ENCODE measurements around the gene TLR5.

Gene TLR5

GRCh38 chr1:223068900-223069665, 74.0 kb downstream of the TLR5 start:
- DNase-seq (ENCODE audit: low spot score), result no peak

- no peak for DNase-seq (ENCODE audit: low spot score)
Observed at GRCh38 chr1:223067914-223068313, 75.1 kb downstream of the TLR5 start.

GRCh38 chr1:223066415-223066814, 76.6 kb downstream of the TLR5 start:
- DNase-seq (ENCODE audit: low spot score), result no peak

- no peak for DNase-seq (ENCODE audit: low spot score)
Observed at GRCh38 chr1:223062177-223062576, 80.9 kb downstream of the TLR5 start.

GRCh38 chr1:223059526-223059925, 83.5 kb downstream of the TLR5 start:
- DNase-seq (ENCODE audit: low spot score), result no peak
